SHP77 (cell line): Measurements from ENCODE around the gene RMC1.
"Not testable (repeated sequence)": the region's sequence is repeated elsewhere in the genome, so short reads cannot be mapped to it uniquely, and the experiment has no call there.

Experiments
- DNase-seq, 2 experiments: peaks; one replicate each; lab custom pipeline; 2025; lab: John Stamatoyannopoulos, UW

Gene RMC1

DNA sequence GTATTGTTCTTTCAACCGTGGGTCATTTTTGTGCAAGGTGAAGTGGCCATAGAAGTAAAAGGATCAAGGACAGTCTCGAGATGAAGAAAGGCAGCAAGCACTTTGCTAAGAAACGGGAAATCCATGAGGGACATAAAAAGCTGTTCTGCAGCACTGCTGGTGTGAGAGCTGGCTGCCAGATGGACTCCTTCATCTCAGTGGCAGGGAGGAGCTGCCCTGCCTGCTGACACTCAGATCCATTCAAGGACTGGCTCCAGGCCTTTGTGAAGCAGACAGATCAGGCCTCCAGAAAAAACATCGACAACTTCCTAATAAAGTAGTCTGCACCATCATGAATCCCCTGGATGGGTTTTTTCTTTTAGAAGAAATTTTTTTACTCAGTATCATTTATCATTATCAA is 29.5 kb downstream of the RMC1 start:
- no peak for DNase-seq

DNA sequence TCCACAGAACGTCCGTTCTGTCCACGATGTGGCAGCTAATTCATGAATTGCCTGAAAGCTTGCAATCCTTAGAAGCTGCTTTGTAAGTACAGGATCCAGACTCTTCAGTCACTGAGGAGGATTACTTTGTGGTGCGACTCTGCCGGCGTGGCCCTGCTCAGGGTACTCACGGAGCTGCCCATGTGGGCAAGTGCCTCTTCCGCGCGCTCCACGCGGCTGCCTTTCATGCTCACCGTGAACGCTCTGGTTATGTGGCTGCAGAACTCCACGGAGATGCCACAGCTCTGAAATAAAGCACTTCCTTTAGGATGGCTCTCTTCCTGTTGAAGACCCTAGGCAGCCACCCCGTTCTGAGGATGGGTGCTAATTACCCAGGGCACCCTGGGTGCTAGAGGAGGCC is 31.0 kb downstream of the RMC1 start:
- DNase-seq = no peak

DNA sequence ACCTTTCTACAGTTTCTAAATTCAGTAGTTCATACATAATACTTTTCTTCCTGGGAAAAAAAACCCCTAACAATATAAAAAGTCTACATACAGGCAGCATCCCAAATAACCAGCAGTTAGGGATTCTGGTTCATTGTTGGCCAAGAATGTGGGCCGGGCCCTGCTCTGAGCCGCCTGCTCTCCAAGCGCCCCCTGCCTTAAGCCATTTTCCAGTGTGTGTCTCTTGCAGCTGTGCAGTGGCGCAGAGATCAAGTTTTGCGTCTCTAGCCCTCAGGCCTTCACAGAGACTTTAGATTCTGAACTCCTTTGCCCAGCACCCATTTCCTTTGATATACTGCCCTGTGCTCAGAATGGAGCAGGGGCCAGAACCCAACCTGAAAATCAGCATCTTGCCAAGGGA is 32.9 kb downstream of the RMC1 start:
- no peak for DNase-seq

DNA sequence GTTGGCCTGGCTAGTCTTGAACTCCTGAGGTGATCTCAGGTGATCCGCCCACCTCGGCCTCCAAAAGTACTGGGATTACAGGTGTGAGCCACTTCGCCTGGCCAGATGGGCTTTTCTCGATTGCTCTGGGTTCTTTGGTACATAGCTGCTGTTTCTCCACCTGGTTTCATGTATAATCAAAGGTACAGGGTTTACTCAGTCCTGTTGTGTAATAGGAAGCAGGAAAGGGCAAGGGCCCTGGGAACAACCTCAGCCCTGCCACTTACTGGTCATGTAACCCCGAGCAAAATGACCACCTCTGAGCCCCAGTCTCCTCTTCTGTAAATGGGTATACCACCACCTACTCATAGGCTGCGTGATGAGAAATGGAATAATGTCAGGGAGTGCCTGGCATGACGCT is 34.0 kb downstream of the RMC1 start:
- DNase-seq = no peak

DNA sequence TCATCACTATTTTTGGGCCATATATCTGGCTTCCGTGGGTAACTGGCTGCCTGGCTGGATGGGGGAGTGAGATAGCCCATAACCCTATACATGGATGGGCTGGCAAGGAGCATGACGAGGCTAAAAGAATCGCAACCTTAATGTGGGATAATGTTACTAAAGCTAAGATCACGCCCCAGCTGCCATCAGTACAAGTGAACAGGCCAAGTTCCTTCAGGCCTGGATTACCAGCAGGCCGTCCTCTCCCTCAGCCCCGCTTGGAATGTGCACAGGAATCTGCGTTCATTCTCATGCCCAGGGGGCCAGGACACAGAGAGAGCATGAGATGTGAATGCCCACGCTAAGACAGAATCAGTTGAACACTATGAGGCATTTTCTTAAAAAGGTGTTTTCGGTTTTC is 34.7 kb downstream of the RMC1 start:
- no peak for DNase-seq

DNA sequence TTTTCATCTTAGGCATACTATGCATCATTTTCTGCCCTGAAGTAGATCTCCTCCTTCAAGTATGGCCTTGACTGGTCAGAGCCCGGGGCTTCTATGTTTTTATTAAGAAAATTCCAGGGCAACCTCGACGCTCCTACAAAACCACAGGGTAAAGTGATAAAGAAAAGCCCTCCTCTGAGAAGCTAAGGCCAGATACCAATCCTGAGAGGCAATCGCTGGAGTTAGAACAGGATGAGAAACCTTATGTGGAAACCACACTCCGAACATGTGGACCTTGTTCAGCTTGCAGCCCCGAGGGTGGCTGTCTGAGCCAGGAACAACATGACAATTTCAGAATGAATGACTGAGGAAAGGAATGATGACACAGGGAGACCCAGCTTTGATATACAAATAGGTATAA is 35.6 kb downstream of the RMC1 start:
- DNase-seq = no peak

DNA sequence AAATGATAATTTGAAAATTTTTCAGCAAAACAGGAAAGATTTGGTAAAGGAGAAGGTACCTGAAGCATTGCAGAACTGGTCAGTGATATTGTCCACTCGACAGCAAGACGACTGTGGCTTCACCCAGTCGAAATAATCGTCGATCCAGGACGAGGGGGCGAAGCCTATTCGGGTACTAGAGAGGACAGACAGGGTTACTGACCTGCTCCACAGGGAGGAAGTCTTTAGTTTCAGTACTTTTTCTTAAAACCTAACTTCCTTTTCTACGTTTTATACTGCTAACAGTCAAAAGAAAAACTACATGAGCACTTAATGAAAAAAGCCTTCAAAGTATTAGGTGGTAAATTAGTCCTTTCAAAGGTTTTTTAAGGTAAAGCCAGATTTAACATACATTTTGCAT is 36.0 kb downstream of the RMC1 start:
- no peak for DNase-seq

DNA sequence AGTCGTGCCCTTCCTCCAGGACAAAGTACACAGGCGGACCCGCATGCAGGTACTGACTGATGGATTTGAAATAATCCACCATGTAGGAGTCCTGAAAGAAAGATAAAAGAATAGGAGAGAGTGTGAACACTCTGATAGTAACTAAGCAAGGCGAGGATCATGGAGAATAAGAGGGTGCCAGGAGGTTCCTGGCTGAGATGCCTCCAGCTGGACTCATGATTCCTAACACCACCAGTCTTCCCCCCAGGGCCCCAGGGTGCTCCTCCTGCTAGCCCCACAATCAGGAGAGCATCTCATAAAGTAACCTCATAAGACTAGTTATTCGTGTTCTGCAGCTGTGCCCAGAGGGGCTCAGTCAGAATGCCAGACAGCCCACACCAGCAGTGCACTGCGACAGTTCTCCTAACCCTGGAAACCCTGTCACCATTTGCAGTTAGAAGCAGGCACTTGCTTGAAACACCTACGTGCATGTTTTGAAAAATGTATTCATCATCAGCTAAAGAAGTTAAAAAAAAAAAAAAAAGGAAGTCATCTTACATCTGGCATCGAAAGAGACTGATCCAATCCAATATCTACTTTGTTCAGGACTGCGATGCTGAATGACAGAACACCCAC is 36.7 kb downstream of the RMC1 start:
- DNase-seq = no peak

DNA sequence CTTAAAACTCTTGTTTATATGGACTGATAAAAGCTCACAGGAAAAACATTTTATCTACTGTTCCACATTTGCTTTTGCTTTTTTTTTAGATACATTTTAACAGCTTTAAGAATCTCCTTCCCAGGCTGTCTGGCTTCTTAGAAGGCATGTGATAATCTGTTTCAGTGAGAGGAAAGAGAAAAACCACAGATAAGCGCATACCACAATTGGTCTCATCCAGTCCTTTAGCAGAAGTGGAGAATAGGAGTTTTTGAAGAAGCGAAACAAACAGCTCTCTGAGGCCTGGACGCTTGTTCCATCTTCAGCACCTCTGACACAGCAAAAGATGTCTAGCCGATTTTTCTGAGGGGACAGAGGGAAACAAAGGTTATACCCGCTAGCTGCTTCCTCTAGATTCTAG is 37.6 kb downstream of the RMC1 start:
- DNase-seq = no peak

DNA sequence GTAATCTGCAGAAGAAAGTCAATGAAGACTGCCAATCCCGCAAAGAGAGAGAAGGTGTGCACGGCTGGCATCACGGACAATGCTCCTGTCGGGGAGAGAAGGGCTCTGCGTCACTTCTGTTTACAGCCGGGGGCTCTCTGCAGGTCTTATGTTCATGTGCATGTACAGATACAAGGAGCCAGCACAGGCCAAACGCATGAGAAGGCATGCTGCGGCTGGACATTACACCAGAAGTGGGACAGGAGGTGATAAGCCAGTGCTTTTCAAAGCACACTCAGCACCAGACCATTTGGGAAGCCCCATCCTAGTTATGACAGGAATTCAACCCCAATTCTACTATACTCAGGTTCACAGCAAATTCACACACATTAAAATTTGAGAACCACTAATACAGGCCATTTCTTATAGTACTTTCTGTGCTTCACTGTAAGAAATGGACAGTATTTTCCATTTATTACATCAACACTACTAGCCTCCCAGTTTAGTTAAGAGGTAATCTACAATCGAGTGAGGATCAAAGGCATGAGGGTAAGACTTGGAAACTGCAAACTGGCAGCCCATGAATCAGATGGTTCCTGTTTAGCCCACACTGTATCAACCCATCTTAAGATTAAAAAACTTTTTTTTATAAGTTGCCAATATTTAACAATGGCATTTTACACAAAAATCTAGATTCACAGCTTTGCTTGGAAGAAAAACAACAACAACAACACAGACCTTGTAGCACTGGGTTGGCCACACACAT is 38.2 kb downstream of the RMC1 start:
- no peak for DNase-seq

DNA sequence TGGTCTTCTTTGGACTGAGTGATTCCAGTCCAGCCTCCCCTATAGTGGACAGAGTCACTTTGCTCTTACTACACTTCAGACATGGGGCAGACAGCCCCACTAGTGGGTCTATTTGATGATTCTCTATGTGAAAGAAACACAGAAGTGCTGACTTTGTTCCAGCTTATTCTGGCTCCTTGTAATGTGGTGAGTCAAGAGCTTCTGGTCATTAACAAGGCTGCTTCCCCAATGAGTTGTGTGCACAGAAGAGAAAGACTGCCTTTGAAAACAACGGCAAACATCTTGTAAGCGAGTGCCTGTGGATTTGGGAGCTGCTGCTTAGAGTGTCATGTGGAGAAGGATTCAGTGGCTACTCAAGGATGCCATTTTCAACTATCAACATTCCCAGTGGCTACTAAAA is 39.1 kb downstream of the RMC1 start:
- DNase-seq = no peak

DNA sequence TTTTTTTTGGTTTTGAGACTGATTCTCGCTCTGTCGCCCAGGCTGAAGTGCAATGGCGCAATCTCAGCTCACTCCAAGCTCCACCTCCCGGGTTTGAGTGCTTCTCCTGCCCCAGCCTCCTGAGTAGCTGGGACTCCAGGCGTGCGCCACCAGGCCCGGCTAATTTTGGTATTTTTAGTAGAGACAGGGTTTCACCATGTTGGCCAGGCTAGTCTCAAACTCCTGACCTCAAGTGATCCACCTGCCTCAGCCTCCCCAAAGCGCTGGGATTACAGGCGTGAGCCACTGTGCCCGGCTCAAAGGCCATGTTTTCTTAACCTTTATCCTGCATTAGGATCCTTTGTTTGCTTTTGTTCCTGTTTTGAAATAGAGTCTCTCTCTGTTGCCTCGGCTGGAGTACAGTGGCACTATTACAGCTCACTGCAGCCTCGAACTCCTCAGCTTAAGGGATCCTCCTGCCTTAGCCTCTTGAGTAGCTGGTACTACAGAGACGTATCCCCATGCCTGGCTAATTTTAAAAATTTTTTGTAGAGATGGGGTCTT is 42.0 kb downstream of the RMC1 start:
- no peak for DNase-seq

DNA sequence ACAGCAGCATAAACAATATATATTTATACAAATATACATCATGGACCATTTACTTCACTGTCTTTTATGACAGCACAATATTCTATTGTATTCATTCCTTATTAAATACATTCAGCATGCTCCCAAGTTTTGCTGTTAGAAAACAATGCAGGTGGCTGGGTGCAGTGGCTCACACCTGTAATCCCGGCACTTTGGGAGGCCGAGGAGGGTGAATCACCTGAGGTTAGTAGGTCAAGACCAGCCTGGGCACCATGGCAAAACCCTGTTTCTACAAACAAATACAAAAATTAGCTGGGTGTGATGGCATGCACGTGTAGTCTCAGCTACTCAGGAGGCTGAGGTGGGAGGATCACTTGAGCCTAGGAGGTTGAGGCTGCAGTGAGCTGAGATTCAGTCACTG is 44.0 kb downstream of the RMC1 start:
- DNase-seq = no peak

DNA sequence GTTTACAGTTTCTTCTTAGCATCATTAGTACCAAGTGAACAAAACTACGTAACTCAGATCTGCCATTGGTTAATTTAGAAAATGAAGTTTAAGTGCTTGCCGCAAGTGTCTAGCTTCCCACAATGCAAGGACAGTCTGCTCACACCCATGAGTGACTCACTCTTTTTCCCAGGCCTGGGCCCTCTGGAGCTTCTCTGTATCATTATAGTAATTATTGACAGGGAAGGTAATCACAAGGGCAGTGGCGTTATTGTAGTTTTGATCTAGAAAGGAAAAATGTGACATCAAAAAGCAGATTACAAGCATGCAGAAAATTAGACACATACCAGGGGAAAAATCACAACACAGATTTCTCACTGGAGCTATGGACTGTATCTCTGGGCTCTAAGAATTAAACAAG is 44.5 kb downstream of the RMC1 start:
- no peak for DNase-seq

DNA sequence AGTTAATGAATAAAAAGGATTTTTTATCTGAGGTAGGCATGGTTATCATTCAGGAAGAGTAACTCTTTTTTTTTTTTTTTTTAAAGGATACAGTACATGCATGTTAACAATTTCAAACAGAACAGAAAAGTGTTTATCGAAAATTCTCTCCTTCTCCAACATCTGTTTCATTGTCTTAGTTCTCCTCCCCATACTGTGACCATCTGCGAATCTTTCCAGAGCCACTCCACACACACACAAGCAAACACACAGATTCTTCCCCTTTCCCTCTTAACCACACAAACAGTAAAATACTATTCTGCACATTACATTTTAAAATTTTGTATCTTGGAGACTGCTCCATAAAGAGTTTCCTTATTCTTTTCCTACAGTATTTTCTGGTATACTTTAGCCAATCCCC is 45.0 kb downstream of the RMC1 start:
- no peak for DNase-seq

DNA sequence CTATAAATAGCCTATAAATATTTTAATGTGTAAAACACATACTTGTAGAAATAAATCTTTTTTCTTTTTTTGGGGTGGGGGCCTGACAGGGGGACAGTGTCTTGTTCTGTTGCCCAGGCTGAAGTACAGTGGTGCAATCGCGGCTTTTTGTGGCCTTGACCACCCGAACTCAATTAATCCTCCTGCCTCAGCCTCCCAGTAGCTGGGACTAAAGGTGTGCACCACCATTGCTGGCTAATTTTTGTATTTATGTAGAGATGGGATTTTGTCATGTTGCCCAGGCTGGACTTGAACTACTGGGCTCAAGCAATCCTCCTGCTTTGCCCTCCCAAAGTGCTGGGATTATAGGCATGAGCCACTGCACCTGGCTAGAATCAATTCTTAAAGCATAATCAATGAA is 45.4 kb downstream of the RMC1 start:
- no peak for DNase-seq

DNA sequence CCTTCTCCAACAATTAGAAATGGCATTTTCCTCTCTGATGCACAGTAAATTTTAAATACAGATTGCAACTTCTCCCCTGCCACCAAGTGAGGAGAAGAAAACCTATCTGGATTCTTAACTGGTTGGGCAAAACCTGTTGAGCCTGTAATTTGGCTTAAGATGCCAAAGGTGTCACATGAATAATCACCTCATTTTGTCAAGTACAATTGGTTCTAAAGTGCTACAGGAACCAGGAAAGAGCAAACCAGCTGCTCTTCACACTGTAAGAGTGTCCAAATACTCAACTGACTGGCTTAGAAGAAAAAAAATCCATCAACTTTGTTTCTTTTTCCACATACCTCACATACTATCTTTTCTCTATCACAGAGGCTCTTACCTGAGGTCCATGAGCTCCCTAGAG is 47.6 kb downstream of the RMC1 start:
- no peak for DNase-seq

DNA sequence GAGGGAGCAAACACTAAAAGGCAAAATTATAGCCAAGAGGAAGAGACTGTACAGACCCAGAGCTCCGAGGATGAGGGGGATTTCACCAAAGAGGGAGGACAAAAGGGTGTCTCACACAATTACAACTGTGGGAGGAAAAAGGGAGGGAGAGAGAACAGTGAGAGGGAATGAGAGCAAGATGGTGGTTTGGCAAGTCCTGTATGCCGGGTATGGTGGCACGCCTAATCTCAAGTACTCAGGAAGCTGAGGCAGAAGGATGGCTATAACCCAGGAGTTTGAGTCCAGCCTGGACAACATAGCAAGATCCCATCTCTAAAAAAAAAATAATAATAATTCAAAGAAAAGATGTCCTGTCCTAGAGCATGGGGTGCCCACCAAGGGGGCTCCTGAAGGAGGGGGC is 48.7 kb downstream of the RMC1 start:
- no peak for DNase-seq

DNA sequence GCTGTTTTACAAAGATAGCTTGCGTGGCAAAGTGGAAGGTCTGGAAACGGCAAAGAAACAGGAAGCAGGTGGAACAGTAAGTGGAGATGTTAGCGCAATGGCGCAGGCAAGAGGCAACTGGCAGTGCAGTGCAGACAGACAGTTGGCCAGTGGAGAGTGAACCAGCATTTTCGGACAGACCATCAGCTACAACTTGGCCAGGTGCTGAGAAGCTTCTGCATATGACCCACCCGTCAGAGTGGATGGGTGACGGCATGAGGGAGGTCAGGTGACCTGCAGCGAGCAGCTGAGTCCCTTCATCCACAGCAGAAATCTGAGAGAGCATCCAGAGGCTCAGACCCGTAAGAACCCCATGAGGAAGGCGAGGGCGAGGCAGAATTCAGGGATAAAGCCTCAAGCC is 49.2 kb downstream of the RMC1 start:
- DNase-seq = no peak

DNA sequence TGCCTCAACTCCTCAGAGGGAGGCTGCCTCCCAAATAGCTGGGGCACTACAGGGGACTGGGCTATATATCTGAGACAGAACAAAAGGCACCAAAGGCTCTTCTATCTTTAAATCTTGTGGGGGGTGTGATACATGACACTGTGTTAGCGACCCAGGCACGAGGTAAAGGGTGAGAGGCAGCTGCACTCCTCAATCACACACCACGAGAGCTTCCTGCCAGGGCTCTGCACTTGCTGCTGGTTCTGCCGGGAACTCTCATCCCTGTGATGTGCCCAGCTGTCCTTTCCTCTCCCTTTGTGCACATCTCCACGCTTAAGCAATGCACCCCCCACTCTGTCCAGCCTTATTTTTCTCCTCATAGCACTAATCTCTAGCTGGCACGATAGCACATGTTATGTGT is 50.6 kb downstream of the RMC1 start:
- DNase-seq = no peak

DNA sequence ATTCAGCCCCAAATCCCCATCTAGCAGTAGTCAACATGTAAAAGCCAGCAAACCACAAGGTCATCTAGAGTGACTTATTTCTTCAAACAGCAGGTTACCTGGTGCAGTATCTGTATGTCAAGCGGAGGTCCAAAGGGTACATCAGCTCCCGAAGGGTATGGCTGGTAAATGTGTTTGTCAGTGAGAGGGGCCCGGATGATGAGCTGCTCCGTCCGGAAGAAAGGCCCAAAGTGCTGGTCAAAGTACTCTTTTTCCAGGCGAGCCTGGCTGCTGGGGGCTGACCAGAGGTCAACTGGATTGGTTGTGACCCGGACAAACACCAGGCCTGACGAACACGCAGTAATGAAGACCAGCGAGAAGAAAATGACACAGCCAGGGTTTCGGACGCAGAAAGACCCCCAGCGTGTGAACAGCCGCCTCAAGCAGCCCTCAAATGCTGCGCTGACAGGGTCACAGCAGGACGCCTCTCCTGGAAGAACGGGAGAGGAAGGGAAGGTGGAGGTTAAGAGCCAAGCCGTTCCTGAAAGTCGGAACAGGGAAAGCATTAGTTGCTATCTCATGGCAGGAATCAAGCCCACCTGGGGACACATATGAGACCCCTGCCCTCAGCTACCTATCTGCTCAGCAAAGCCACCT is 53.0 kb downstream of the RMC1 start:
- no peak for DNase-seq

DNA sequence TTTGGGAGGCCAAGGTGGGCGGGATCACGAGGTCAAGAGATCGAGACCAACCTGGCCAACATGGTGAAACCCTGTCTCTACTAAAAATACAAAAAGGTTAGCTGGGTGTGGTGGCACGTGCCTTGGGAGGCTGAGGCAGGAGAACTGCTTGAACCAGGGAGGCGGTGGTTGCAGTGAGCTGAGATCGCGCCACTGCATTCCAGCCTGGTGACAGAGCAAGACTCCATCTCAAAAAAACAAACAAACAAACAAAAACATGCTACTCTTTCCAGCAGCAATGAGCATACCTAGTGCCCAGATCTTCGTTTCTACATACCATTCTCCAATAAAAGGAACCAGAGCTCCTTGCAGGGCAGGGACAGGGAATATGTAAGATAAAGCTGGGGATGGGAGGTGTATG is 54.2 kb downstream of the RMC1 start:
- not testable (repeated sequence) for DNase-seq

DNA sequence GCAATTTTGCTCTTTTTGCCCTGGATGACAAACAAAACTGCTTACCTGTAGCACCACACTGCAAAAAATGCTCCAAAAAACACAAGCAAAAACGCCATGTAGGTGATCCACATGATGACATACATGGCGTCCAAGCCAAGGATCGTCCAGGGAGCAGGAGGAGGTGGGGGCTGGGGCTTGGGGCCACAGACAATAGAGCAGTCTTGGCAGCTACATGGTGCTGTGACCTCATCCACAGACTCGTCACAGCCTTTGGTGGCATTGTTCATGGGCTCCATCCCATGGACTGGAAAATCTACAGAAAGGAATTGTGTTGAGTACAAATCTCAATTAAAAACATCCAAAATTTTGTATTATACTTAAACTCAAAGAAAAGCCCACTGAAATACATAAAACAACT is 56.9 kb downstream of the RMC1 start:
- DNase-seq = no peak
